Thyroid gland (tissue), 4 donors: ENCODE measurements around the gene ASTL.

Source experiments
- POLR2A ChIP-seq, 2 donors: fragments of 450-650 bp; IDR thresholded peaks; one replicate each; pipeline ENCODE4 v1.6.1; 2017; ENCODE audit warnings: antibody characterized with exemption in 2 of 2, mild to moderate bottlenecking in 2 of 2, moderate library complexity in 1 of 2
- TF ChIP-seq, protein P1 (sequence below), 6 experiments: fragments of 200-600 bp in 3 of 6; fragments of 450-650 bp in 3 of 6; sonication (generic) in 3 of 6; IDR thresholded peaks; one replicate each; pipeline ENCODE4 v1.5.1; 2016 to 2019; ENCODE audit warnings: antibody characterized with exemption in 6 of 6, mild to moderate bottlenecking in 2 of 6, inconsistent platforms in 1 of 6, moderate library complexity in 1 of 6

DNA sequence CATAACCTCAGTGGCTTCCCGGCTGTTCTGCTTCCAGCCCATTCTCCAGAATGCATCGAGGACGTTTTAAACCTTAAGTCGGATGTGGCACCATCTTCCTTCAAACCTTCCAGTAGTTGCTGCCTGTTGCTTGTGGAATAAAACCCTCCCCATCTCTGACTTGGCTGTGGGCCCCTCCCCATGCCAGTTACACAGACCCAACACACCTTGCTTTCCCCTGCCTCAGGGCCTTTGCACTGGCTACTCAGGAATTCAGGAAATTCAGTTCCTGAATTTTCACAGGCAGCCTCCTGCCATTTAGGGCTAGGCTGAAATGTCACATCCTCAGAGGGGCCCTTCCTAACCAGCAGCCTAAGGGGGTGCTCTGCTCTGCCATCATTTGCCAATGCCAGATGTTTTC lies 16.9 kb downstream of the ASTL start:
- TF ChIP-seq, protein P1, sequence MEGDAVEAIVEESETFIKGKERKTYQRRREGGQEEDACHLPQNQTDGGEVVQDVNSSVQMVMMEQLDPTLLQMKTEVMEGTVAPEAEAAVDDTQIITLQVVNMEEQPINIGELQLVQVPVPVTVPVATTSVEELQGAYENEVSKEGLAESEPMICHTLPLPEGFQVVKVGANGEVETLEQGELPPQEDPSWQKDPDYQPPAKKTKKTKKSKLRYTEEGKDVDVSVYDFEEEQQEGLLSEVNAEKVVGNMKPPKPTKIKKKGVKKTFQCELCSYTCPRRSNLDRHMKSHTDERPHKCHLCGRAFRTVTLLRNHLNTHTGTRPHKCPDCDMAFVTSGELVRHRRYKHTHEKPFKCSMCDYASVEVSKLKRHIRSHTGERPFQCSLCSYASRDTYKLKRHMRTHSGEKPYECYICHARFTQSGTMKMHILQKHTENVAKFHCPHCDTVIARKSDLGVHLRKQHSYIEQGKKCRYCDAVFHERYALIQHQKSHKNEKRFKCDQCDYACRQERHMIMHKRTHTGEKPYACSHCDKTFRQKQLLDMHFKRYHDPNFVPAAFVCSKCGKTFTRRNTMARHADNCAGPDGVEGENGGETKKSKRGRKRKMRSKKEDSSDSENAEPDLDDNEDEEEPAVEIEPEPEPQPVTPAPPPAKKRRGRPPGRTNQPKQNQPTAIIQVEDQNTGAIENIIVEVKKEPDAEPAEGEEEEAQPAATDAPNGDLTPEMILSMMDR (IDR thresholded peaks at IDR 0.05), result no peak
- no peak for TF ChIP-seq POLR2A (IDR thresholded peaks at IDR 0.05)
